GM19324 (cell line): ENCODE data around the gene RGPD6.
"Not testable (repeated sequence)": the region's sequence is repeated elsewhere in the genome, so short reads cannot be mapped to it uniquely, and the experiment has no call there.

Experiments
- ATAC-seq: cut with Tn5 transposase; IDR thresholded peaks from one replicate; pipeline ENCODE4 v1.9.1; 2021; ENCODE audit warnings: mild to moderate bottlenecking, moderate library complexity; ENCODE audit not compliant: unreplicated experiment, low FRiP score

RGPD6 gene

GRCh38 chr2:110482697-110483096 is 94.3 kb downstream of the RGPD6 start:
- ATAC-seq, result not testable (repeated sequence)

GRCh38 chr2:110481200-110481599 is 95.8 kb downstream of the RGPD6 start:
- ATAC-seq, result not testable (repeated sequence)

- ATAC-seq, result not testable (repeated sequence)
Observed at GRCh38 chr2:110480084-110480483, 96.9 kb downstream of the RGPD6 start.

GRCh38 chr2:110477370-110477769 is 99.7 kb downstream of the RGPD6 start:
- ATAC-seq, result not testable (repeated sequence)

GRCh38 chr2:110476952-110477351 is 100.1 kb downstream of the RGPD6 start:
- ATAC-seq, result not testable (repeated sequence)

- not testable (repeated sequence) for ATAC-seq
Observed at GRCh38 chr2:110475627-110476359, 101.2 kb downstream of the RGPD6 start.

GRCh38 chr2:110474898-110475297 is 102.1 kb downstream of the RGPD6 start:
- peak; percentile 81 for ATAC-seq

- ATAC-seq, result not testable (repeated sequence)
Observed at GRCh38 chr2:110473059-110473358, 104.0 kb downstream of the RGPD6 start.

- not testable (repeated sequence) for ATAC-seq
Observed at GRCh38 chr2:110472171-110473058, 104.6 kb downstream of the RGPD6 start, which contains the start of gene LIMS4. Gene LIMS4 (minus strand): TSS chr2:110472816. CDS start chr2:110472778, 38 bp downstream.

- ATAC-seq, result not testable (repeated sequence)
Observed at GRCh38 chr2:110468921-110469320, 108.1 kb downstream of the RGPD6 start.

GRCh38 chr2:110465312-110465711 is 111.7 kb downstream of the RGPD6 start:
- ATAC-seq, result not testable (repeated sequence)
